PFSK-1 (cell line): ENCODE measurements around the gene NEURL1B.

Experiments
- FOXP2 ChIP-seq: optimal IDR thresholded peaks from 2 replicates; pipeline ENCODE3; 2011; ENCODE audit warnings: borderline replicate concordance, control low read depth, inconsistent platforms; ENCODE audit not compliant: insufficient read depth; ENCODE audit errors: extremely low read length, extremely low read depth
- POLR2AphosphoS5 ChIP-seq: IDR thresholded peaks from 2 replicates; pipeline ENCODE4 v1.6.1; 2012; ENCODE audit warnings: low read depth, mild to moderate bottlenecking, control low read depth, low read length, moderate library complexity
- SIN3A ChIP-seq: IDR thresholded peaks from 2 replicates; pipeline ENCODE4 v1.6.1; 2012; ENCODE audit warnings: mild to moderate bottlenecking, low read length, moderate library complexity, borderline replicate concordance; ENCODE audit not compliant: insufficient read depth
- TAF1 ChIP-seq: IDR thresholded peaks from 2 replicates; pipeline ENCODE4 v1.6.1; 2012; ENCODE audit warnings: low read length, control low read depth, borderline replicate concordance; ENCODE audit not compliant: insufficient read depth
- TF ChIP-seq, protein P1 (sequence below), 2 experiments: IDR thresholded peaks; 2 replicates each; pipeline versions ENCODE4 v1.6.1 to v1.8.0; 2011 to 2012; ENCODE audit warnings: low read depth in 2 of 2, low read length in 2 of 2, control low read depth in 1 of 2, inconsistent platforms in 1 of 2, mild to moderate bottlenecking in 1 of 2, moderate library complexity in 1 of 2; ENCODE audit not compliant: insufficient read depth in 1 of 2

Gene NEURL1B

DNA sequence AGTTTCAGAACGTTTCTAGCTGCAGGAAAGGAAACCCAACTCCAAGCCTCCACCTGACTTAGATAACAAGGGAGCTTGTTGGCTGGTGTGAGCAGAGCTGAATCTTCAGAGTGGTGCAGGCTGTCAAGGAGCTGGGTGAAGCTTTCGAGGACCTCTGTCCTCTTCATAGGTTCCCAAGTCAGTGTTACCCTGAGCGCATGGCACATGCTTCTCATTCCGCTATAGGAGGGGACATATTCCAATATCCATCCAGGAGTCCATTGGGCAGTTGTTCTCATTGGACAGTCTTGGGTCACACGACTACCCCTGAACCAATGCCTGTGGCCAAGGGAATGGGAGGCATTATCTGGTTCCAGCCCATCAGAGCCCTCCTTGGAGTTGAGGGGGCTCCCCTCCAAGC, 79.6 kb downstream of the NEURL1B start:
- TF ChIP-seq FOXP2 (no peak), POLR2AphosphoS5 (no peak), SIN3A (no peak), TAF1 (no peak)
- TF ChIP-seq, protein P1, sequence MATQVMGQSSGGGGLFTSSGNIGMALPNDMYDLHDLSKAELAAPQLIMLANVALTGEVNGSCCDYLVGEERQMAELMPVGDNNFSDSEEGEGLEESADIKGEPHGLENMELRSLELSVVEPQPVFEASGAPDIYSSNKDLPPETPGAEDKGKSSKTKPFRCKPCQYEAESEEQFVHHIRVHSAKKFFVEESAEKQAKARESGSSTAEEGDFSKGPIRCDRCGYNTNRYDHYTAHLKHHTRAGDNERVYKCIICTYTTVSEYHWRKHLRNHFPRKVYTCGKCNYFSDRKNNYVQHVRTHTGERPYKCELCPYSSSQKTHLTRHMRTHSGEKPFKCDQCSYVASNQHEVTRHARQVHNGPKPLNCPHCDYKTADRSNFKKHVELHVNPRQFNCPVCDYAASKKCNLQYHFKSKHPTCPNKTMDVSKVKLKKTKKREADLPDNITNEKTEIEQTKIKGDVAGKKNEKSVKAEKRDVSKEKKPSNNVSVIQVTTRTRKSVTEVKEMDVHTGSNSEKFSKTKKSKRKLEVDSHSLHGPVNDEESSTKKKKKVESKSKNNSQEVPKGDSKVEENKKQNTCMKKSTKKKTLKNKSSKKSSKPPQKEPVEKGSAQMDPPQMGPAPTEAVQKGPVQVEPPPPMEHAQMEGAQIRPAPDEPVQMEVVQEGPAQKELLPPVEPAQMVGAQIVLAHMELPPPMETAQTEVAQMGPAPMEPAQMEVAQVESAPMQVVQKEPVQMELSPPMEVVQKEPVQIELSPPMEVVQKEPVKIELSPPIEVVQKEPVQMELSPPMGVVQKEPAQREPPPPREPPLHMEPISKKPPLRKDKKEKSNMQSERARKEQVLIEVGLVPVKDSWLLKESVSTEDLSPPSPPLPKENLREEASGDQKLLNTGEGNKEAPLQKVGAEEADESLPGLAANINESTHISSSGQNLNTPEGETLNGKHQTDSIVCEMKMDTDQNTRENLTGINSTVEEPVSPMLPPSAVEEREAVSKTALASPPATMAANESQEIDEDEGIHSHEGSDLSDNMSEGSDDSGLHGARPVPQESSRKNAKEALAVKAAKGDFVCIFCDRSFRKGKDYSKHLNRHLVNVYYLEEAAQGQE (IDR thresholded peaks at IDR 0.05; ENCODE audit: insufficient read depth in 1 of 2, low read depth in 2 of 2, low read length in 2 of 2) = no peak

DNA sequence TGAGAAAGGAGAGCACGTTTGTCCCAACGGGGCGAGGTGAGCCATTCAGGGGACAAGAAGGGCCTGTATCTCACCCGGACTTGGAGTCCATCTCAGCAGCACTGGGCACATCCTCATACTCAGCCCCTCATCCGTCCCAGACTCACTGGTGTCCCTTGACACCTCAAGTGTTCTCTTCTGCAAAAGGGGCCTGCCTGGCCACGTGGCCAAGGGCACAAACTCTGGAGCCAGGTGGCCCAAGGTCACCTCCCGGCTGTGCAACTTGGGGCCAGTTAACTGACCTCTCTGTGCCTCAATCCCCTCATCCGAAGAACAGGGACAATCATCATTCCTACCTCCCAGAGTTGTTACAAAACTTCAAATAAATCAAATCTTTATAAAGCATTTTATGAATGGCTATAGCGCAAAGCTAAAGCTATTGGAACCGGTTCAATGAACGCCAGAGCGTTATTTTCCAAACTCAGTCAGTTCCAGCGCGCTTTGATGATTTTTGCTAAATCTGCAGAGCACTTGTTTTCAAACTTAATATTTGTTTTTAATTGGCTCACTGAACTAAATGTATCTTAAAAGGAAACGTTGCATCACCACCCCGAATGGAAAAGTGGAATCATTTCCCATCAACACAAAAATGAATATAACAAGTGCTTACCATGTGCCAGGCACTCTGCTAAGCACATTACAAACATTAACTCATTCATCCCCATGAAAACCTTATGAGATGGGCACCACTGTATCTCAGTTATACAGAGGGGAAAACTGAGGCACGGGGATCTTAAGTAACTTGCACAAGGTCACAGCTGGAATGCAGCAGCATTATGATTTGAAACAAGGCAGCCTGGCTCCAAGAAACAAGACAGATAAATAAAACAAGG, 80.6 kb downstream of the NEURL1B start:
- TF ChIP-seq POLR2AphosphoS5 (no peak), SIN3A (no peak), TAF1 (no peak), FOXP2 (no peak)
- TF ChIP-seq, protein P1 (IDR thresholded peaks at IDR 0.05; ENCODE audit: insufficient read depth in 1 of 2, low read depth in 2 of 2, low read length in 2 of 2) = no peak

DNA sequence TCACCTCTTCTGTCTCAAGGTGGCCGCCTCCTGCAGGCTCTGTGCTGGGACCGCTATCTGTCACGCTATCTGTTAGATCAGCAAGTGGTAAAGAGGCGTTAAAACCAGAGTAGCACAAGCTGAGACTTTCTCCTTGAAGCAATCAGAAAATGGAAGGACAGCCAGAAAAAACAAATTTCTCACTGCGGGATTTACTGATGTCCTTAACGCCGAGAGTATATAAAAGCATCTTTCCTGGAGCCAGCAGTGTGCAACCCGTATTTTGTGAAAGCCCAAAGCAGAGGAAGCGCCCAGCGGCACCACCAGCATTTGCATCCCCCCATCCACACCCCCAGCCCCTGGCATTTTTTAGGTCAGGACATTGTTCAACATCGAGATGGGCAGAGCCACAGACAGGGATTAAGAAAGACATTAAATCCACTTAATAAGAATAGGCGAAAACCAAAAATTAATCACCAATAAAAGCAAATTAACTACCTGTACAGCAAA, 81.3 kb downstream of the NEURL1B start:
- no peak for TF ChIP-seq TAF1
- TF ChIP-seq, protein P1 (IDR thresholded peaks at IDR 0.05; ENCODE audit: insufficient read depth in 1 of 2, low read depth in 2 of 2, low read length in 2 of 2) = no peak
- TF ChIP-seq SIN3A = no peak
- TF ChIP-seq FOXP2 = no peak
- no peak for TF ChIP-seq POLR2AphosphoS5

DNA sequence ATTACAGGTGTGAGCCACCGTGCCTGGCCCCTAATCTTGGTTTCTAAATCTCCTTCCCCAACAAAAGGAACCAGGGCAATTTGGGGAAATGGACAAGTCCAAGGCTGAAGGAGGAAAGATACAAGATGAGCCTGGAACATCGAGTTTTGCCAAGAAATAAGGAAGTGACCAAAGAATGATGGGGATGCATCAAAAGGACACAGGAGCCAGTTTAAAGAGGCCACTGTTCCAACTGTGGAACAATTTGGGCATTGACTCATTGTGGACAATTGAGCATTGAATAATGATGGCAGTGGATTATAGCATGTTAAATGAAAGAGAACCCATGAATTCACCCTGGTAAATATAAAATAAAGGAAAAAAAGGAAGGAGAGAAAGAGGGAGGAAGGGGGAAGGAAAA, 82.4 kb downstream of the NEURL1B start:
- TF ChIP-seq POLR2AphosphoS5 = no peak
- TF ChIP-seq, protein P1 (IDR thresholded peaks at IDR 0.05; ENCODE audit: insufficient read depth in 1 of 2, low read depth in 2 of 2, low read length in 2 of 2) = no peak
- TF ChIP-seq TAF1 = no peak
- TF ChIP-seq SIN3A = no peak
- no peak for TF ChIP-seq FOXP2
